SHP77 (cell line): Measurements from ENCODE around the gene LAMA4.
"Not testable (repeated sequence)": the region's sequence is repeated elsewhere in the genome, so short reads cannot be mapped to it uniquely, and the experiment has no call there.

Experiments used
- DNase-seq, 2 experiments: peaks; one replicate each; lab custom pipeline; 2025; lab: John Stamatoyannopoulos, UW

The LAMA4 gene

DNA sequence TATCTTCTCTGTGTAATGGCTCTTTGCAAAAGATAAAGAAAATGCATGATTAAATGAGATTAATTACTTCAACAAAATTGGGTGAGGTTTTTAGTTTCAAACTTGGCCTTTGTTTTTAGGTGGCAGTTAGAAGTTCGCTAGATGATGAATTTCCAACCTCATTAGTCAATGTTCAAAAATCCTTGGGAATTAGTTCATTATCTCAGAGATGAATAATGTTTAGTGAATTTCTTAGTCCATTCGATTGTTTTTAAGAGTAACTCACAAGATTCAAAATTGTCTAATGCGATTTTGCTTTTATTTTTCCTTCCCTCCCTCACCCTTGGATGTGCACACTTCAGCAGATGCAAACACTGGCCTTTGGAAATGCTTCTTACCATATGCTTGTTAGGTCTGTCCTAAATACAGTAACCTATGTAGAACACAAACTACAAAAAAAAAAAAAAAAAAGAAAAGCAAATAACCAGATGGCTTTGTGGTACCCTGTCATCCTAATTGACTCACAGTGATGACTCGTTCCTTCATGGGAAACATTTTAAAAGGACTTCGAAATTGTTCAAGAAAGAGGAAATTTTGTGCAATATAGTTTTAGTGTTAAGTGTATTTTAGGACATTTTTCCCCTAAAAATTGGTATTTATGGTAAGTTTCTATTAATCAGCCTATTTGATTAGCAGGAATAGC is 100.3 kb downstream of the LAMA4 start:
- DNase-seq = no peak

DNA sequence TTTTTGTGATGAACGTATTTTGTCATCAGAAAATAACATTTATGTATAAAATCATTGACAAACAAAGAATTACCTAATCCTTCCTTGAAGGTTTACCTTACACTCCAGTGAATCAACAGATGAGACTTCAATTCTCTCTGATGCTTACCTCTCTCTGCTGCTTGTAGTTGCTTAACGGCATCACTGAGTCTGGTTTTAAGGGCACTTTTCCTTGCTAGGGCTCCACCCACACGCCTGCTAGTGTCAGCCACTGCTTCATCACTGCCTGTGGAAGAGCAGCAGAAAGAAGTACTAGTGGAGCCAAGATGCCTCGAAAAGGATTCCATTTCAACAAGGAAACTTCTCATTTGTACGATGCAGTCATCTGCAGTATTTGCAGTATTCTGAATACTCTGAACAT is 104.0 kb downstream of the LAMA4 start:
- DNase-seq = no peak

DNA sequence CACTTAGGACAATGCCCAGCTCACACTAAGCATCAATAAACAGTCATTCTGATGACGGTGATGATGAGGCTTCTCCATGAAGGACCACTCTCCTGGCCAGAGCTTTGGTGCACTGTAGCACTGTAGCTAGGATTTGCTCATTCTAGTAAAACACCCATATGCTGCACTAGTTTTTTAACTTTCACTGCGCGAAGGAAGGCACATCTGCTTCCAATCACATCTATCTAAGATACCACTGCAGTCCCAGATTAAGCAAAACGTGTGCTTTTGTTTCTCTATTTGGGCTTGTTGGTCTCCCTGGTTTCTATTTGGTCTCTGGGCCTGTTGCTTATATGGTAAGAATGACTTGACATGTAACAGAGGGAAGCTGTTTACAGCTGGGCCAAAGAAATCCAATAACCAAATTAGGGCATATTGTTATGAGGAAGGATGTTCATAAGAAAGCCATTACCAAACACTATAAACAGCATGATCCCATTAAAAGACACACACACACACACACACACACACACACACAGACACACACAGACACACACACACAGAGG is 104.6 kb downstream of the LAMA4 start:
- DNase-seq = no peak

DNA sequence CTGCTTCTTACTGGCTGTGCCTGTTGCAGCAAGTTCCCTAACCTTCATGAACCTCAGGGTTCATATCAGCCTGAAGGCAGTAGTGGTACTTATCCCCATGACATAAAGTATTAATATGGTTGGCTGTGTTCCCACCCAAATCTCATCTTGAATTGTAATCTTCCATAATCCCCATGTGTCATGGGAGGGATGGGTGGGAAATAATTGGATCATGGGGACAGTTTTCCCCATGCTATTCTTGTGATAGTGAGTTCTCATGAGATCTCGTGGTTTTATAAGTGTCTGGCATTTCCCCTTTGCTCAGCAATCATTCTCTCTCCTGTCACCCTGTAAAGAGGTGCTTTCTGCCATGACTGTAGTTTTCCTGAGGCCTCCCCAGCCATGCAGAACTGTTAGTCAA is 105.1 kb downstream of the LAMA4 start:
- DNase-seq = no peak

DNA sequence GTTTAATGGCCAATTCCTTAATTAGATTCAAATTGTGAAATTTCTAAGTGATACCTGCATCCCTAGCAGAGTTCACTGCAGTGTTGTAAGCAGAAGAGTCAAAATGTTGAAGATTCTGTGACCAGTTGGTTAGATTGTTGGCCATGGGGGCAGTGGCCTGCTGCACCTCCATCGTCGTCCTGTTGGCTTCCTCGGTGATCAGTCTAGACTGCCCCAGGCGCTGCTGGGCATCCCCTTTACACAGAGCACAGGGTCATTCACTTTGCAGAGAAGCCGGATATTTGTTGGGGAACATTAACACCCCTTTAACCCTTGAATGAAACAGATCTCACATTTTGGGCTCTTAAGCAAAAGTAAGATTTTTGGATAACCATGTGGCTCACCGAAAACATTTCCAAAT is 106.3 kb downstream of the LAMA4 start:
- no peak for DNase-seq

DNA sequence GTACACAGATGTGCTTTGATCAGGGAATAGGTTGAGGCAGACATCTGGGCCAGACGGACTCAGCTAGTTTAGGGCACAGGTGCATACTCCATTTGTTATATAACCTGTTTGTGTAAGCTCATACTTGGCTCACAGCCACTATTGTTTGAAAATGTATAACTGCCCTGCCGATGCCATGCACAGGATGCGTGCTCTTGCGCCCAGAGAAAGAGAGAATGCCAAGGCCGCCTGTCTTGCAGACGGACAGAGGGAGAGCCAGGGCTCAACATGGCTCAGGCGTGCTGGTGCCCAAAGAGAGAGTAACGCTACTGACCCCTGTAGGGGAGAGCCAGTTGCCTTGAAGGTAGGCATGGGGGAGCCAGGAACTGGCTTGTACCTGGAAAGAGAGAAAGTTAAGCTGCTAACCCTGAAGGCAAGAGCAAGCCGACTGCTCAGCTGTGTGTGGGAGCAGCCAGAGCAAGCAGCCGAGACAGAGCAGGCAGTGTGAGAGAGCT is 109.2 kb downstream of the LAMA4 start:
- no peak for DNase-seq

DNA sequence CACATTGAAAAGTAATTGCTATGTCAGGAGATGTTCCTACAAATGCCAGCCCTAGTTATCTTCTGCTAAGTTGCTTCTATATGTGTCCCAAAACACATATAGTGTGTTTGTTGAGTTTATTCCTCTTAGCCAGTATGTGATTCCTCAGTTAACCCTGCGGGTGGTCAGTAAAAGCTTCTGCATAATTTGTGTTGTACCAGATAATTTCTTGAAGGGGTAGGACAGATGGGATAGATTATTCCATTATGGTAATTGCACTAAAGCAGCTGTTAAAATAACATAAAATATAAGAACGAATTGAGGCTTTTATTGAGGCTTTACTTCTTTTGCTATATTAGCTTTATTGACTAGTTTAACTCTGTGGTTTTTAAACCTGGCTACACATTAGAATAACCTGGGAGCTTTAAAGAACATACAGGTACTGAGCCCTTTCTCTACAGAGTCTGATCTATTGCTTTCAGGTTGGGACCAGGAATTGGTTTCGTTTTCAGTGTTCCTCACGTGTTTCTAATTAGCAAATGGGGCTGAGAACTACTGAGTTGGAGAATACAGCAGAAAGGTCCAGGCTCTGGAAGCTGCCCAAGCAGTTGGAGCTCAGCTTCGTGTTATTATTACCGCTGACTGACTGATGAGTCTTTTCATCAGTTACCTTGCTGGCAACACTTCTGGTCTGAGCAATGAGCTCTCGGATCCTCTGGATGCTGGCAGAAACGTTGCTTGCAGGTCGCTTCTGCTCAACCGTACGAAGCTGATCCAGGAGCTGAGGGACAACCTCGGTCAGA is 110.0 kb downstream of the LAMA4 start:
- DNase-seq = no peak

DNA sequence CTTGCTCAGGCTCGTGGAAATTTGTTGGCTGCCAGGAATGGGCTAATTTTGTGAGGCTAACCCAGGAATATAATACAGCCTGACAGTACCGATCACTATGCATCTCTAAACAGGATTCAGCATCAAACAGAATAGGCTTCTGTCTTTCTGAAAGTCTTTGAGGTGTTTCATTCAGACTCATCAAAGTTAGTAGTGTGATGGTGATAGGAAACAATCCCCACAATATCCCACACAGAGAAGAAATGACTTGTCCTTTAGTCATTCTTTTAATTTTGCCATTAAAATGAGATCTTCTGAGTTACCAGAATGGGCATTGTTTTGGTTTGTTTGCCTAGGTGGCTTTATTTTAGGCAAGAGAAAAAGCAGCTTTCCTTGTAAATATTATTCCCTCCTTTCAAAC is 112.7 kb downstream of the LAMA4 start:
- no peak for DNase-seq

DNA sequence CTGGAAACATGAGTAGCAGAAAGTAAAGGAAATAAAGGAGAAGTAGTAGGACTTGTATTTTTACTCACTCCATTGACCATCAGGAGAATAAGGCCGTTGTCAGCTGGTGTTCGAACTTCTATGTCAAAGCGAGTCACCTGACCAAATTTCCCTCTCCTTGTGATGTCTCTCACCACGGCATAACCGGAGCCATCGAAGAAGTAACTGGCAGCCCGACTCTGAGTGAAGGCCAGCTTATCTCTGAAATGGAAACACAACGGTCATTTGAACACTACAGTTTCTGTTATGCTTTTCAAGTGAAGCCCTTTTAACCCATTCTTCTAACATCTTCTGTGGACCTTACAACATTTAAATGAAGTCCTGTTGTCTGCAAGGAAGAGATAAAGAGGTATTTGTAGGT is 115.3 kb downstream of the LAMA4 start:
- no peak for DNase-seq

DNA sequence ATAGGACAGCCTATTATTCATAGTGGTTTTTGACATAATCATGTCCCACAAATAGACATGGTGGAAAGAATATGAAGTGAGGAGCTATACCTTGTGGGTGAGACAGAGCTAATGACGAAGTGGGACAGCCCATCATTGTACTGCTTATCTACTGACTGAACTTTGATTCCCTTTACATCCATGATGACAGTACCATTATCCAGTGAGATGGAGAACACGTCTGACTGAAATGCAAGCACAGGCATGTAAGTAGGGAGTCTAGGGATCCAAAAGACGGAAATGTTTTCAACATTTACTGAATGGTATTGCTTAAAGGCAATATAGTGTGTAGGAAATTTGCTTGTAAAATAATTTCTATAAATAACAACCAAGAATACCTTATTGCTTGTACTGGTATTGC is 123.5 kb downstream of the LAMA4 start:
- no peak for DNase-seq

DNA sequence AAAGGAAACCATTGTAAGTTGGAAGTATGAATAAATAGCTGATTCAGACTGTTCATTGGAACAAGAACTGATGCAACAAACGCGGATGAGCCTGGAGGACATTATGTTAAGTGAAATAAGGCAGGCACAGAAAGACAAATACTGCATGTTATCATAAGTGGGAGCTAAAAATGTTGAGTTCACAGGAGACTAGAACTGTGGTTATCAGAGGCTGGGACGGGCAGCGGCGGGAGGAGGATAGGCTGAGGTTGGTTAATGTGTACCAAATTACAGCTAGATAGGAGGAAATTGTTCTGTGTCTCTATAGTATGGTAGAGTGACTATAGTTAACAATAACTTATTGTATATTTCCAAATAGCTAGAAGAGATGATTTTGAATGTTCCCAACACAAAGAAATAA is 126.2 kb downstream of the LAMA4 start:
- DNase-seq = no peak

DNA sequence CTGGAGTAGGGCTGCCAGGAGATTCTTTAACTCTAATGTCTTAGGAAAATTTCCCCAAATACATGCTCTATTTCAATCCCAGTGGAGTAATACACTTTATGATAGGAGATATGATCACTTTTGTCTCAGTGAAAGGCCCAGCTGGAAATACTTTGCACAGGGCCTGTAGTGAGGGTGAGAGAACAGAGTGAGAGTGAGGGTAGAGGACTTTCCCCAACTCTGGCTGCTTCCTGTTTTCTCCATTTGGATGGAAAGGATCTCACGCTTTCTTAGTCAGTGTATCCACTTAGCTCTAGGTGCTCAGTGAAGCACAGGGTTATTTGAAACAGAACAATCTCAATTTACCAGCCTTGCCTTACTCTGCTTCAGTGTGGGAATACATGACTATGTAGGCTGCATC is 130.4 kb downstream of the LAMA4 start:
- DNase-seq = no peak

DNA sequence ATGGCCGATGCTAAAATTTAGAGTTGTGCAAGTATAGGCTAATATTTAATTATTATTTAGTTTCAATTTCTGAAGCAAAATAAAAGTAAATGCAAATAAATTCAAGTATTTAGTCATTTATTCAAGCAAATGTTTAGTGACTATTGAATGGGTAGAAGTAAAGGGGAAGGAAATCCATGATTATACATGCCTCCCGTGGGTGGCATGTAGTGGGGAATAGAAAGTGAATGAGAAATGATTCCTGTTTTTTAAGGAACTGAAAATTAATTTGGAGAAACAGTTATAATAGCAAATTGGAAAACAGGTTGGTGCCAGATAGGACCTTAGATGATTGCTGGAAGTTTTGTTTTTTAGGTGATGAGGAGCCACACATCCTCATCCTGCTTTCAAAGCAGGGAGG is 131.6 kb downstream of the LAMA4 start:
- DNase-seq = no peak

DNA sequence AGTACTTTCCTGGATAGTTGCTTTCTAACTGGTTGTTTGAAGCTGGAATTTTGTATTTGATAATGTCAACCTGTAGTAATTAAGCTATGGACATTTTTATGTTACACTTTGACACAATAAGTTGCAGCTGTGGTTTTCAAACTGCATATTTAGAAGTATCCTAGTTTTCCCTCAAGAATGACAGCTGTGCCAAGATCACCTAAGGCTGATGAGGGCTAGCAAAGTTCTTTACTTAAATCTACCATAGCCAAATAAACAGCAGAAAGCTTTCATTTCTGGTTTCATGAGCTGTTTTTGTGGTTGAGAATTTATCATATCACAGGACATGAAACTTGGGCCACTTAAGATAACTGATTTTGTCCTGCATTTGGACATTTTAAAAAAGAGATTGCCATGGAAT is 136.3 kb downstream of the LAMA4 start:
- DNase-seq = no peak

DNA sequence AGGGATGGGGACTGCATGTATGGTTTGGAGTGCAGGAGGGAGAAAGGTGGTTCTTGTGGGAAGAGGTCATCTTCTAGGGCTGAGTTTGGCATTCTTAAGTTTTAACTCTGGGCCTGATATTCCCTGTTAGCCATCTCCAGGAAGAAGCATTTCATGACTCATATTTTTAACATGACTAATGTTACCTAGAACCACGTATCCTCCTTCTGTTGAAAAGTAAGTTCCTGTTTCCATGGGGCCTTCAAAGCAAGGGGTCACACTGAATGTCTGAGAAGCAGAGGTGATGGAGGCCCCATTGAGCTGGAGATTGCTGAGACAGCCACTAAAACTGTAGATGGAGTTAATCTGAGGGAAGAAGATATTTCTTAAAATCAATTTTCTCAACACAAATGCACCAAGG is 136.8 kb downstream of the LAMA4 start:
- DNase-seq = no peak

DNA sequence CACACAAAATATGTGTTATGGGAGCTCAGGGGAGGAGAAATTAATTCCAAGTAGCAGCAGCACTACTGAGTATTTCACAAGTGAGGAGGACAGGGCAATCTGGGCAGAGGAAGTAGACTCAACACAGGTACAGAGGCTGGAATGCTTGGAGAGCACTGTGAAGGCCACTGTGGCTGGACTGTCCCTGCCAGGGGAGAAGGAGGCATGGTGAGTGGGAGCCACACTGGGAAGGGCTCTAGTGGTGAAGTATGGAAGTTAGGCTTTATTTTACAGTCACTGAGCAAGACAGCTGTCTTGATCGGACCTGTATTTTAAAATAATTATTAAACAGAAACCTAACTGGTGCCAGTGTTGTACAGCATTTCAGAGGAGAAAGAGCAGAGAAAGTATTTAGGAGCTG is 138.1 kb downstream of the LAMA4 start:
- no peak for DNase-seq

DNA sequence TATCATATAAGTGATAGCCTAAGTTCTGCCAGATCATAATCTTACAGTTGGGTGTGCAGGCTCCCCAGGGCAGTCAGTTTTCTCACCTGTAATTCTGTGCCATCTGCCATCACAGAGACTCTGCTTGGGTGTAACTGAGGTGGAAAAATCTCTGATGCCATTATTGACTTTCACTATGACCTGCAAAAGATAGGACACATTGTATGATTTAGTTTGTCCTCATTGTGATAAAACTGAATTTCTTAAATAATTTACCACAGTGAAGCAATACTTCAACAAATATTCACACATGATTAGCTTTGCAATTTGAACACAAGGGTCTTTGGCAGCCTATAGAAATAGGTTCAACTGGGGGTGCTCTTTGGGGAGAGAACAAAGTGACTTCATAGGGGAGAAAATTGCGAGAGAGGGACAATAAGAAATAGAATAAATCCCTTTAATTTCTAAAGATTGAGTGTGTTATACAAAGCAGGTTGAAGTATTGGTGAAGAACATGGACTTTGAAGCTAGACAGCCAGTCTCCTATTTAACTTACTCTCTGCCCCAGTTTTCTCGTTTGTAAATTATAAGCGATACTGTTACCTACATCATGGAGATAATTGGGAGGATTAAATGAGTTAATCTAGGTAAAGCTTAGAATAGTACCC is 139.7 kb downstream of the LAMA4 start:
- no peak for DNase-seq

DNA sequence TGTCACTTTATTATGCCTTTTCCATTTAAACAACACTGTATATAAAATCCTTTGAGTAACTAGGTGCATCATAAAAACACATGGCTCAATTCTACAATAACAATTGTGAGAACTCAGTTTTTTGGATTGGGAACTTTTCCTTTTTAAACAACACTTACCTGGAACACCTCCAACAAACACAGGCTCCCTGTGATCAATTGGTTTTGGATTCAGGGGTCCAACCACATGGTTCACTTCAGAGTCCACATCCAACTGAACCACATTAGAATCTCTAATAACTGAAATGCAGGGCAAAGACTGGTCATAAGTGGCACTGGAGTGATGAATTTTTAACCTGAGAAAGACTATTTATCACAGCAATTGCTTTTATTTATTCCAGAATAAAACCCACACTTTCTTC is 140.4 kb downstream of the LAMA4 start:
- no peak for DNase-seq

DNA sequence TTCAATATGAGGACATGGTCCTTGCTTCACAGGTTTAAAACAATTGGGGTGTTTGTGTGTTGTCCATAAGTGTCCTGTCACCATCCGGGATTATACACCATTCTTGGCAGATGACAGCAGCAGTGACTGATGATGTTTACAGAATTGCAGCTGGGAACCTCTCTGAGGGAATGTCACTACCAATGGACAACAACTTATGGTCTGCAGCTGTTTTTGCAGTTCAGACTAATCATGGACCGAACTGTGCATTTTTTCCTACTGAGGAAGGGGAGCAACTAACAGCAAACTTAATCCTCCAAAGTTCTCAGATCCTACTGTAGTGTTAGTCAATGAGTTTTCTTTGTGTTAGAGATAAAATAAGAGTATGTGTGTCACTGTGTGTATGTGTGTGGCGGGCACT is 140.9 kb downstream of the LAMA4 start:
- peak in 1 of 2 experiments; percentile 3 for DNase-seq

DNA sequence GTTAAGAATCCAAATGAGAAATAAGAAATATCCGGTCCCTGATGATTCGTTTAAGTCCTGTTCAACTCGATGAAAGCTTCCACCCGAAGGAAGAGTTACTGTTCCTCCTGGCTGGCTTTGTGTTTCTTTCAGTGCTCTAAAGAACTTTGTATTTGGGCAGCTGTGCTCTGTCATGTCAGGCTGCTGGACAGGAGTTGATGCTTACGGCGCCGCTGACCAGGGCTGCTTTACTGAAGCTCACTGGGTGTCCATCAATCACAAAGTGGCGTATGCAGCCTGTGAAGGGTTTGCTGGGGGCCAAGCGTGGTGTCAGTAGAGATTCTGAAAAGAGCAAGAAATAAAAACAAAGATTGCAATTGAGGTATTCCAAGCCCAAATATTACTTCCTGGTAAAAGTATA is 145.1 kb downstream of the LAMA4 start:
- DNase-seq = peak in 1 of 2 experiments; percentile 2

DNA sequence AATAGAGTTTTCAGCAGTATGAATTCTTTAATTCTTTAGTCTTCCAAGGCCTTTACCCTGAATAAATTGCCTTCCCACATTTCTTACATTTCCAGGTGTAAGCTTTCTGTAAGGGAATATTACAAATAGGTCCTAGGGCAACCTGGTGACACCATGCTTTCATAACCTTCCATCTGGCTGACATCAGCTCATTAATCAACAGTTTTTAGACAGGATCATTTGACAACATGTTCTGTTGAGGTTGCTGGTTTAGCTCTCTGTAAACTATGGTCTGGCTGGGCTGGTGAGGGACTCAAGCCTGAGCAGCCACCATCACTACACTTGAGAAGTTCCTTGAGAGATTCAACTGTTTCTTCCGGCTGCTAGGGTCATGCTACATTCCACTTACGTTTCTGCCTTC is 147.8 kb downstream of the LAMA4 start:
- DNase-seq = no peak

DNA sequence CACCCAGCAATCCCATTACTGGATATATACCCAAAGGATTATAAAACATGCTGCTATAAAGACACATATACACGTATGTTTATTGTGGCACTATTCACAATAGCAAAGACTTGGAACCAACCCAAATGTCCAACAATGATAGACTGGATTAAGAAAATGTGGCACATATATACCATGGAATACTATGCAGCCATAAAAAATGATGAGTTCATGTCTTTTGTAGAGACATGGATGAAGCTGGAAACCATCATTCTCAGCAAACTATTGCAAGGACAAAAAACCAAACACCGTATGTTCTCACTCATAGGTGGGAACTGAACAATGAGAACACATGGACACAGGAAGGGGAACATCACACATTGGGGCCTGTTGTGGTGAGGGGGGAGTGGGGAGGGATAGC is 148.3 kb downstream of the LAMA4 start:
- DNase-seq = not testable (repeated sequence)

DNA sequence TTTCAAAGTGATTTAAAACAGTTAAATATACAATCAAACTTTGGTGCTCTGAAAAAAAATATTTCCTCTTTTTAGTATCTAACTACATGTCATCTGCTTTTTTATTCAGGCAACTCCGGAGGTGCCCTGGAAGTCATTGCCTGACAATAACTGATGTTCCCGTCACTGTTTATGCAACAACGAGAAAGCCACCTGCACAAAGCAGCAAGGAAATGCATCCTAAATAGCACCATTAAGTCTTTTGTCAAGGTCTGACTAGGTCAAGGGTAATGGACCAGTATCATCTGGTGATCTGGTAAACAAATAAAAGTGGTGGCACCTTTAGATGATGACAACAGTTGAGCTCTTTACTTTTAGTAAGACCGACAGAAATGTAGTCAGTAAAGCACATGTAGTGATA is 153.8 kb downstream of the LAMA4 start:
- no peak for DNase-seq
